HepG2 (cell line): ENCODE data around the gene ATP6V1G2. TPM values are rescaled to one million over a fixed set of nuclear protein-coding genes. Genes with fewer than 3 reads are reported as not detected.

ENCODE experiments used
- CSRNP1 ChIP-seq: sonication (generic); formaldehyde crosslinking; IDR thresholded peaks from 2 replicates; pipeline ENCODE4 v1.8.1; 2023; ENCODE audit warnings: mild to moderate bottlenecking, missing genetic modification reagents
- EEA1 ChIP-seq: sonication (generic); formaldehyde crosslinking; IDR thresholded peaks from 2 replicates; pipeline ENCODE4 v1.5.1; 2020; ENCODE audit warnings: mild to moderate bottlenecking, missing genetic modification reagents, borderline replicate concordance
- FOXA3 ChIP-seq: IDR thresholded peaks from 2 replicates; pipeline ENCODE4 v1.6.1; 2016; ENCODE audit warnings: missing genetic modification reagents, missing compliant biosample characterization
- FOXK1 ChIP-seq: sonication (generic); formaldehyde crosslinking; IDR thresholded peaks from 2 replicates; pipeline ENCODE4 v1.4.0; 2020; ENCODE audit warnings: low read depth, missing genetic modification reagents, borderline replicate concordance
- MAF1 ChIP-seq: sonication (generic); formaldehyde crosslinking; IDR thresholded peaks from 2 replicates; pipeline ENCODE4 v1.5.0; 2020; ENCODE audit warnings: missing genetic modification reagents, borderline replicate concordance
- MAZ ChIP-seq, 2 experiments: sonication (generic) in 1 of 2; formaldehyde crosslinking in 1 of 2; IDR thresholded peaks; 2 replicates each; pipeline versions ENCODE4 v1.5.0 to v1.6.1; 2012 to 2020; ENCODE audit warnings: low read depth in 2 of 2, mild to moderate bottlenecking in 2 of 2, borderline replicate concordance in 1 of 2, improper control_type of control experiment in 1 of 2, low read length in 1 of 2, missing genetic modification reagents in 1 of 2, moderate library complexity in 1 of 2
- MIXL1 ChIP-seq: IDR thresholded peaks from 2 replicates; pipeline ENCODE4 v1.6.1; 2016
- PRMT3 ChIP-seq: sonication (generic); formaldehyde crosslinking; IDR thresholded peaks from 2 replicates; pipeline ENCODE4 v1.8.1; 2022; ENCODE audit warnings: low read depth, mild to moderate bottlenecking, moderate library complexity, missing genetic modification reagents, borderline replicate concordance
- RELA ChIP-seq: sonication (generic); formaldehyde crosslinking; IDR thresholded peaks from 2 replicates; pipeline ENCODE4 v1.4.0; 2020; ENCODE audit warnings: missing genetic modification reagents
- SALL1 ChIP-seq: sonication (generic); formaldehyde crosslinking; IDR thresholded peaks from 2 replicates; pipeline ENCODE4 v1.8.0; 2022; ENCODE audit warnings: mild to moderate bottlenecking, missing genetic modification reagents
- TFE3 ChIP-seq: IDR thresholded peaks from 2 replicates; pipeline ENCODE4 v1.6.1; 2016
- TMF1 ChIP-seq: sonication (generic); formaldehyde crosslinking; IDR thresholded peaks from 2 replicates; pipeline ENCODE4 v1.8.1; 2022; ENCODE audit warnings: low read depth, missing genetic modification reagents
- TSC22D2 ChIP-seq: sonication (generic); formaldehyde crosslinking; IDR thresholded peaks from 2 replicates; pipeline ENCODE4 v1.5.1; 2020; ENCODE audit warnings: missing genetic modification reagents, mild to moderate bottlenecking, borderline replicate concordance
- YY1 ChIP-seq: IDR thresholded peaks from 2 replicates; pipeline ENCODE4 v1.6.1; 2011; ENCODE audit warnings: low read length, low read depth, moderate library complexity, mild to moderate bottlenecking; ENCODE audit not compliant: insufficient read depth, insufficient replicate concordance
- ZKSCAN8 ChIP-seq: IDR thresholded peaks from 2 replicates; pipeline ENCODE4 v1.6.1; 2016; ENCODE audit warnings: borderline replicate concordance, missing genetic modification reagents, missing compliant biosample characterization
- ZNF235 ChIP-seq: sonication (generic); formaldehyde crosslinking; IDR thresholded peaks from 2 replicates; pipeline ENCODE4 v1.8.1; 2023; ENCODE audit warnings: mild to moderate bottlenecking, missing genetic modification reagents, borderline replicate concordance
- ZNF362 ChIP-seq: sonication (generic); formaldehyde crosslinking; IDR thresholded peaks from 2 replicates; pipeline ENCODE4 v1.4.0; 2020; ENCODE audit warnings: missing genetic modification reagents, mild to moderate bottlenecking, borderline replicate concordance
- ZNF446 ChIP-seq: sonication (generic); formaldehyde crosslinking; IDR thresholded peaks from 2 replicates; pipeline ENCODE4 v1.5.0; 2020; ENCODE audit warnings: mild to moderate bottlenecking, missing genetic modification reagents
- ZNF761 ChIP-seq: sonication (generic); formaldehyde crosslinking; conservative IDR thresholded peaks from 2 replicates; pipeline ENCODE4 v1.4.0; 2020; ENCODE audit warnings: mild to moderate bottlenecking, missing genetic modification reagents
- ZNF800 ChIP-seq: sonication (generic); formaldehyde crosslinking; IDR thresholded peaks from 2 replicates; pipeline ENCODE4 v1.4.0; 2020; ENCODE audit warnings: missing genetic modification reagents
- ZSCAN30 ChIP-seq: sonication (generic); formaldehyde crosslinking; IDR thresholded peaks from 2 replicates; pipeline ENCODE4 v1.5.0; 2020; ENCODE audit warnings: mild to moderate bottlenecking, missing genetic modification reagents
- polyA plus RNA-seq, 8 experiments: library from polyadenylated mRNA; depleted of rRNA in 3 of 8; stranded (reverse) in 7 of 8; unstranded in 1 of 8; fragments of >200 nt; fragmentation: Illumina TruSeq in 4 of 8; extraction: Trizol in 4 of 8; gene quantifications; 2 replicates each; pipeline versions ENCODE4 v1.2.1 to v1.2.3, GENCODE V29; 2011 to 2016; ENCODE audit warnings: low read depth in 4 of 8, missing spikeins in 1 of 8, mixed read lengths in 1 of 8; ENCODE audit not compliant: insufficient read depth in 1 of 8
- total RNA-seq, 5 experiments: library from RNA; depleted of rRNA; stranded (reverse); fragments of >200 nt; fragmentation: Illumina TruSeq; extraction: Trizol; gene quantifications; 2 replicates each; pipeline ENCODE4 v1.2.3, GENCODE V29; 2016; ENCODE audit warnings: low read depth in 1 of 5

ATP6V1G2 gene
- total and polyA plus RNA-seq, 2 of the 13 experiments (the other 11 are each of a cell fraction or from before 2014, with no cell fraction given), result 0.27 to 0.83 TPM

GRCh38 chr6:31497531-31498476 is 48.6 kb downstream of the ATP6V1G2 start, which contains the start of gene MICB (continued):
- TF ChIP-seq ZNF362 (CRISPR knock-in tag), result peak; percentile 75
- 0 out of 2 replicates have a peak, but pooled peaks have one; percentile 31 for TF ChIP-seq CSRNP1 (CRISPR knock-in tag)
- TF ChIP-seq TMF1, result no peak
- peak; percentile 36; the same call in 1 of the 2 replicates for TF ChIP-seq ZNF800 (CRISPR knock-in tag)
- no peak for TF ChIP-seq ZNF761 (CRISPR knock-in tag)
- no peak for TF ChIP-seq MAZ (IDR thresholded peaks at IDR 0.05; ENCODE audit: borderline replicate concordance, low read depth, low read length)
- TF ChIP-seq MAZ (CRISPR knock-in tag; IDR thresholded peaks at IDR 0.05; ENCODE audit: low read depth), result peak; percentile 28; the same call in 1 of the 2 replicates
- 0 out of 2 replicates have a peak, but pooled peaks have one; percentile 19 for TF ChIP-seq ZKSCAN8 (CRISPR knock-in tag)
- TF ChIP-seq MAF1, result no peak
- TF ChIP-seq MIXL1, result no peak
- TF ChIP-seq EEA1, result 0 out of 2 replicates have a peak, but pooled peaks have one; percentile 63
- 0 out of 2 replicates have a peak, but pooled peaks have one; percentile 27 for TF ChIP-seq ZSCAN30
- 0 out of 2 replicates have a peak, but pooled peaks have one; percentile 41 for TF ChIP-seq TSC22D2 (CRISPR knock-in tag)
- 0 out of 2 replicates have a peak, but pooled peaks have one; percentile 4 for TF ChIP-seq FOXA3
- TF ChIP-seq RELA (CRISPR knock-in tag), result no peak
- TF ChIP-seq FOXK1 (CRISPR knock-in tag), result 0 out of 2 replicates have a peak, but pooled peaks have one; percentile 16
- TF ChIP-seq YY1, result no peak
- peak; percentile 29; the same call in 1 of the 2 replicates for TF ChIP-seq TFE3 (CRISPR knock-in tag)
- TF ChIP-seq ZNF235 (CRISPR knock-in tag), result peak; percentile 49; the same call in 1 of the 2 replicates
- TF ChIP-seq ZNF446 (CRISPR knock-in tag), result 0 out of 2 replicates have a peak, but pooled peaks have one; percentile 38
- TF ChIP-seq SALL1 (CRISPR knock-in tag), result peak; percentile 26
- TF ChIP-seq PRMT3 (CRISPR knock-in tag), result no peak
